Stimulated activated naive CD4-positive, alpha-beta T cell (primary cell): Measurements from ENCODE around the gene SEPTIN7.
A peak's percentile ranks its signal among the peaks of the same experiment; 100 is the strongest.
"Not testable (repeated sequence)": the region's sequence is repeated elsewhere in the genome, so short reads cannot be mapped to it uniquely, and the experiment has no call there.

Source experiments
- DNase-seq, 6 experiments: peaks; one replicate each; lab custom pipeline; 2025; lab: John Stamatoyannopoulos, UW

Gene SEPTIN7

DNA sequence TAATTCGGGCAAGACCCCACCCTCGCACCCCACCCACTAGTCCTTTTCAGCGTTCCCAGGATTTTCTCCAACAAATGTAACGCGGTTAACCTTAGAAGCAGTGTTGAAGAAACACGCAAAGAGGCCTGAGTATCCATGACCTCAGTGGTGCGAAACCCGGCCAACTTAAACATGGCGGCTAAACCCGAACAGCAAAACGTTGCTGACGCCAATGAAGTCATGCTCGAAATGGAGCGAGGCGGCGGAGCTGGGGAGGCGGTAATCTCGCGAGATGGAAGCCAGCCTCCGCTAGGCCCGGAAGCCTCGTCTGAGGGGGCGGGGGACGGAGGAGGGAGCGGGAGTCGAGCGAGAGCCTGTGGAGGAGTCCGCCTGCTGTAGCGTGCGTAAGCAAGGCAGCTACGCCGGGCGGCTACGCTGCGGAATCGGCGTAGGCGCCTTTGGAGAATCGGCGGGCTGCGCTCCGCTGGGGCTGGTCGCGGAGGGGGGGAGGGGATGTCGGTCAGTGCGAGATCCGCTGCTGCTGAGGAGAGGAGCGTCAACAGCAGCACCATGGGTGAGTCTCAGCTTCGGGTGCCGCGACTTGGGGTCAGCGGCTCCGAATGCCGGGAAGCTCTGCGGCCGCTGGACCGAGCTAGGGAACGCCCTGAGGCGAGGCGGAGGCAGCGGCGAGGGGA, at the start of gene SEPTIN7:
Gene SEPTIN7, plus strand, starts transcription at position 340 of the 674 bp plus-strand sequence. Its CDS starts 153 bp downstream, at position 493.
- DNase-seq, result peak; percentile 94 to 99 (median 98)

DNA sequence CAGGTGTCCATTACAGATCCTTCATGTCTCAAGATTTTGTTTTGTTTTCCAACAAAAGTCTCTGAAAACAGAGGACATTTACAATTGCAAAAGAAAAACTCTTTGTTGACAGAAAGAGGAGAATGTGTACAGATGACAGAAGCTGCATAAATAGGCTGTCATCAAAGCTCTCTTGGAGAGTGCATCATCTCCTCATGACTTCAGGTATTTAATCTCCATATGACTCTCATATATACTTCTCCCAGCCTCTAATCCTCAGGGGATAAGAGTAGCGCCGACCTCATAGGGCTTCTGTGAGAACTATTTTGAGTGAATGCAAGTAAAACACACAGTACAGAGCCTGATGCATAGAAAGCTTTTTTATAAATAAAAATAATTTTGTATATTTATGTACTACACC, 48.1 kb upstream of the SEPTIN7 start:
- no peak for DNase-seq

DNA sequence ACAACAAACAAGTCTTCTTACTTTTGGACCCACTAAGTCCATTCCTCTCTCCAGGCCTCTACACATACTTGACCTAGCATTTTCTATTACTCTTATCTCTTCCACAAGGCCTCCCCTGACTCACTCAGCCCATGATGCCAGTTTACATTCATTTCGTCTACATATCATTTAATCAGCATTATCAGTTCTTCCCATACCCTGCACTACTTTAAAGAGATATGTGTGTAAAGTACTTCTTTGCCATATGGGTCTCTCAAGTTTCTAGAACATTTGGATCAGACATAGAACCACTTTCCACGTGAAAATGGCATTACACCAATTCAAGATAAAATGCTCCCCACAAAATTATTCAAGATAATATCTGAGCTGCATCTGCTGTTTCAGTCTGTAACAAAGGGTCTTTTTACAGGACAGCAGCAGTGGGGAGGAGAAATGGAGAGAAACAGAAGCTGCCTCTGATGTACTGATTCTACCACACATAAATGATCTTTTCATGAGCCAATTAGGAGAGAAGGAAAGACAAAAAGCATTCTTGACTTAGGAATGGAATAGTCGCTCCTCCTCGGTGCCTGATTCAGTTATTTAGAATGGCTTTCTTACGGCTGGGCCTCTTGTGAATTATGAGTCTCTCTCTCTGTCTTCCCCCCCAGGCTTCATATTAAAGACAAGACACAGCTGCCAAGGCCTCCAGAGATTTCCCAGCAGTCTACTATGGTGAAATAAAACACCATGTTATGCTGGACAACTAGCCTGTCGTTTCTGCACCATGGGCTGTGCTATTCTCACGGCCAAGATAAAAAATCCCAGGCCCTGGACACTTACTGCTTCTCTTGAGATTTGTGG, 46.9 kb upstream of the SEPTIN7 start:
- no peak for DNase-seq

DNA sequence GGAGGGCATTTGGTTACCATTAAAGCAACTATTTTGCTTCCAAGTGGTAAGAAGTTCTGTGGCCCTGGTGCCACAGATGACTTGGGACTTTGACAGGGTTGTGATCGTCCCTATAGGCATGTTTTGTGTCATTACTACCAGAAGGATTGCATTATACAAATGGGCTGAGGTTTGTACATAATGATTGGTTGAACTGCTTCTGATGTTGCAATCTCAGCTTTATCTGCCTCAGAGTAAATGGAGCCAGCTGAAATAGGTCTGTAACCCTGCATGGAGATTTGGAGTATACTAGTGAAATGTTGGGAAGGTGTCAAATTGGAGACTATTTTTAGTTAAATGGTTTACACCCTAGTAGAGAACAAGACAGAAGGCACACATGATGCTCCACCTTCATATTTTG, 46.1 kb upstream of the SEPTIN7 start:
- no peak for DNase-seq

DNA sequence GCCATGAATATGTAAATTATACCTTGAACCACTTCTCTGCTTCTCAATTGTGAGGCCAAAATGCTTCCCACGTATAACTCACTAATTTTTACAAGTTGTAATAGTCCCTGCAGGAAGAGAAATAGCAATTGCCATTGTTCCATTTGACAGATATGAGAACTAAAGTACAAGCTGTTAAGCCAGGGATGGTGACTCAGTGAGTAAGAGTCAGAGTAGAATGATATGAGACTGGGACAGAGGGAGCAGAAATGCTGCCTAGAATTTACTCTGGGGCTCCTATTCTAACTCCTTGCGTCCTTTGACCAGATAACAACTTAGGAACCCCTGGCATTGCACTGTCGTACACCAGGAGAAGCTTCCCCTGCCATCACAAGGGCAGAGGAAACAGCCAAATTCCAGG, 45.1 kb upstream of the SEPTIN7 start:
- no peak for DNase-seq

DNA sequence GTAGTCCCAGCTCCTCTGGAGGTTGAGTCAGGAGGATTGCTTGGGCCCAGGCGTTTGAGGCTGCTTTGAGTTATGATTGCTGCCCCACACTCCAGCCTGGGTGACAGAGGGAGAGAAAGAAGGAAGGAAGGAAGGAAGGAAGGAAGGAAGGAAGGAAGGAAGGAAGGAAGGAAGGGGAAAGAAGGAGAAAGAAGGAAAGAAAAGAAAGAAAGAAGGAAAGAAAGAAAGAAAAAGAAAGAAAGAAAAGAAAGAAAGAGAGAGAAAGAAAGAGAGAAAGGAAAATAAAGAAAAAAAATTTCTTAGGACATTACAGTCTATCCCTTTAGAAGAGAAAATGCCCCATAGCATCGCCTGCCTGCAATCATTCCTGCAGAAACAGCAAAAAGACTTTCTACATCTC, 44.4 kb upstream of the SEPTIN7 start:
- not testable (repeated sequence) for DNase-seq

DNA sequence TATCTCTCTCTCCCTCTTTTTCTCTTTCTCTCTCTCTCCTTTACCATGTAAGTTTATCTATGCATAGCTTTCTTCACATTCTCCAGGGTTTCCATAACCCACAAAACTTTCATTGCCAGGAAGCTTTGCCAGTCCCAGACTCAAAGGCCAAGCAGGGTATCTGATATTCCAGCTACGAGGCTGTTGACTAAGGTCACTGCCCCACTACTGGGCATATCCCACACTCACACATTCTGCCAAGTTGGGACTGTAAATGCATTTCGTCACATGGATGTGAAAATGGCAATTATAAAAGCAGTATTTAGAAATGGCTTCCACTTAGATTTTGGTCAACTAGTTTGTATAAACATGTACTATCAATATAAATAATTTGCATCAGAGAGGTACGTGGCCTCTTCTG, 43.3 kb upstream of the SEPTIN7 start:
- DNase-seq, result no peak

DNA sequence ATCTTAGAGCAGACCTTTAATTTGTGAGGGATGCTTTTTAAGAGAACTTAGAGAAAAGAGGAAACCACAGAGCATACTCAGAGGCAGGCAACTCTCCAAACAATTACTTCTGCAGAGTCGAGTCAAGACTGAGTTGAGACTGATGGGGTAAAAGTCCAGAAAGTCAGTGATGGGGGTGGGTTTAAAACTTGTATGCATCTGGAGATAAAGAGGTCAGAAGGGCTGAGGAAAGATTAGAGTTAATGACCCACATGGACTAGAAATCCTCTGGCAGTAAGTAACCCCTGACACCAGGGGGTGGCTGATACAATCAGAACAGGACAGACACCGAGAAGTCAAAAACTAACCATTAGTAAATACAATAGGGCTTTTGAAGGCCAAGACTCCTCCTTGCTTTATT, 42.4 kb upstream of the SEPTIN7 start:
- DNase-seq, result peak in 1 of 6 experiments; percentile 1

DNA sequence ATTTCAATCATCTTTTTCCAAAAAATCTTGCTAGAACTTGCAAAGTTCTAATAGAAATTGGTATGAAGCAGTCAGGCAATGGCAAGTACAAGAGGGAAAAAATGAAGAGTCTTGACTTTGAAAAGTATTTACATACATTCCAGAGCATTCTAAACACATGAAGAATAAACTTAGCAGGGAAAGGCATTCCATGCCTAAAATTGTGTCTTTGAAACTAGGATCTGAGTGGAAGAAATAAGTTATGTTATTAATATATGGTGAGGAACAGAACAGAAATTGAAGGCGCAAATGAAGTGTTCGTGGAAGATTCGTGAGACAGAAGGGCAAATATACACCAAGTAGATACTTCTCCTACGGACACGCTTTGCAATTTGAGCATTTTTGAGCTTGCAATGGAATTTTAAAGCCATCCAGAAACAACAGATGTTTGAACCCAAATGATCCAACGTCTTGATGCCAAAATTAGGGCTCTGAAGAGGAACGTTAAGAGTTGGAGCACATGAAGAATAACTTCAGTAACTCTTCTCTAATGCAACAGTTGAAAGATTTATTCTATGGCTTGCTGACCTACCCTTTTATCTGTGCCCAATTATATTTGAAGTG, 40.6 kb upstream of the SEPTIN7 start:
- DNase-seq, result no peak

DNA sequence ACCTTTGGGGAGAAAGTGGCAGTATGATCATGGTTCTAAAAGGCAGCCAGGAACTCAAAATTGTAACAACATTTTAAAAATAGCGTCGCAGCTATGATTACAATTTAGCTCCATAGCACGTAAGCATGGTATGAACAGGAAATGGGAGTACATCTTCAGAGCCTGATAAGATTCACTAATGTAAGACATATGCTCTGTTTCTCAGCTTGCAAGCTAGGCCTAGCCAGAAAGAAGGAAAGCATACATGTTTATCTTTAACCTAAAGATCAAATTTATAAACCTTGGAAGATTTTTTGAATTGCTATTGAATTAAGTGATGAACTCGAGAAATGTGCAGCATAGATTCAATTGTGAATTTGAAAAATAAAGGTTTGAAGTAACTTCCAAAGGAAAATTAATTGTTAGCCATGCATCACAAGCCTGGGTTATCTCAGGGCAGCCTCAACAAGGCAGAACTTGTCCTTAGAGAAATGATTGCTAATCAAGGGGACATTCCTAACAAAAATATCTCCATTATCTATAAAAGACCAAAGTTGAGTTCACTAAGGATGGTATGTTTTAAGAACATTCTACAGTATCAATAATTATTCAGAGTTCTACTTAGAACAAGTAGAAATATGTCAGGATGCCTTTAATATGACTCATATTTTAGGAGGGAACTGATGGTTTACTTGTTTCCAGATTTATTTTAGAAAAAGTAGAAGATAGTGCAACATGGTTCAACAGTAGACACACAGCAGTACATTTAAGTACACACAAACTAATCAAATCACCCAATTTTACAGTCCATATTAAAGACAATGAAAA, 38.8 kb upstream of the SEPTIN7 start:
- DNase-seq, result no peak

DNA sequence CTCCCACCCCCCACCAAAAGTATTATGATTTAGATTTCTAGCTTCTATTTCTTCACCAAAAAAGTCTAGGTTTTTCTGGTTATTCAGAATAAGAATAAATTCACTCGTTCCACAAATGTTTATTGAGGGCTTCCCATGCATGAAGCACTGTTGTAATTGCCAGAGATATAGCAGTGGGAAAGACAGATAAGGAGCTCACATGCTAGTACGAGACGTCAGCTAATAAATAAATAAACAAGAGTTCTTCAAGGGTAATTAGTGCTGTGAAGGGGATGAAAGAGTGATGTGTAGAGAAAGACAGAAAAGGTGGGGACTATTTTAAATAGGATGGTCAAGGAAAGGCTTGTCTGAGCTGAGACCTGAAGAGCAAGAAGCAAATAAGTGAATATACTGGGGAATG, 38.1 kb upstream of the SEPTIN7 start:
- no peak for DNase-seq

DNA sequence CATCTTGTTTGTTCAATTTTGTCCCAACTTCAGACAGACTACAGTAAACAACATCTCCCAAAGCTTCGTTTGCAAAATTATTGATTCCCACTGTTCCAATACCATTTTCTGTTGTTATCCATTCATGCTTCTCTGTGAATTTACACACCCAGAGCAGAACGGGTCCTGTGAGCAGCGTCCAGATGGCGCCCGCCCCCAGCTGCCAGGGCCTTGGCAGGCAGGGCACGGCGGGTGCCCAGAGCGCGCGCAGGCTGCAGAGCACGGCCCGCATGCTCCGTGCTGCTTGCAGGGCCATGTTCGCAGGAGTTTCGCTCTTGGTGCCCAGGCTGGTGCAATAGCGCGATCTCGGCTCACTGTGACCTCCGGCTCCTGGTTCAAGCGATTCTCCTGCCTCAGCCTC, 32.5 kb upstream of the SEPTIN7 start:
- DNase-seq, result no peak

DNA sequence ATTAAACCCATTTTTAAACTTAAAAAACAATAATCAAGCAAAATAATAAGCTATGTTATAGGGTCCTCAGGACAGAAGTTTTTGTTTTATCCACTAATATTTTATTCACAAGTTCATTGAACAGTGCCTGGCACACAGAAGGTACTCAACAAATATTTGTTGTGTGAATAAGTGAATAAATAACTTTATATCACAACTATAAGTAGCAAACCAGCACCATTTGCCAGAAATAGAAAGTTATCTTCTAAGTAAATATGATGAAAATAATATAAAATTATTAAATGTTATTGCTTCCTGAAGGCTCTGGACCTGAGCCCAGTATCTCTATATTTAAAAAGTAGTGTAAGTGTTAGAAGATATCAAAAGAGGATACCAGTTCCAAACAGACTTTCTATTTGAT, 29.1 kb upstream of the SEPTIN7 start:
- DNase-seq, result no peak

DNA sequence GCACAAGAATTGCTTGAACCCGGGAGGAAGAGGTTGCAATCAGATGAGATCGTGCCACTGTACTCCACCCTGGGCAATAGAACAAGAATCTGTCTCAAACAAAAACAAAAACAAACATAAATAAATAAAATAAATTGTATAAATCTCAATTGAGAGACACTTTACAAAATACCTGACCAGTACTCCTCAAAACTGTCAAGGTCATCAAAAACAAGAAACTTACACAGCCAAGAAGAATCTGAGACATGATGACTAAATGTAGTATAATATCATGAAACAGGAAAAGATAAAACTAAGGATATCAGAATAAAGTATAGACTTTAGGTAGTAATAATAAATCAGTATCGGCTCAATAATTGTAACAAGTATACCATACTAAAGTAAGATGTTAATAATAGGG, 26.9 kb upstream of the SEPTIN7 start:
- no peak for DNase-seq

DNA sequence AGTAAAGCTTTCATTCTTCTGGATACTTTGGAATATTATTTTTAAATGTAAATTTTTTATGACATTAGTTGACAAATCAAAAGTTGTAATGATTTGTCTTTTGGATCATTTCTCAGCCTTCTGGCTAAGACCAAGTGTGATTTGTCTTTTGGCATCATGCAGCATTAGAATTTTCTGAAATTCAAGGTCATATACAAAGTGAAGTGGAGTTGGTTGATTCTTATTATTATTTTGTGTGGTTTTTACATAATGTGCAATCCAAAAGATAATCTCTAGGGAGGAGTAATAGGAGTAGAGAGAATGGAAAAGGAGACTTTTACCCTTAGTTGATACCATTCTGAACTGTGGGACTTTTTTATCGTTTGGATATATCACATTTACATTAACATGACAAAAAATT, 24.2 kb upstream of the SEPTIN7 start:
- no peak for DNase-seq

DNA sequence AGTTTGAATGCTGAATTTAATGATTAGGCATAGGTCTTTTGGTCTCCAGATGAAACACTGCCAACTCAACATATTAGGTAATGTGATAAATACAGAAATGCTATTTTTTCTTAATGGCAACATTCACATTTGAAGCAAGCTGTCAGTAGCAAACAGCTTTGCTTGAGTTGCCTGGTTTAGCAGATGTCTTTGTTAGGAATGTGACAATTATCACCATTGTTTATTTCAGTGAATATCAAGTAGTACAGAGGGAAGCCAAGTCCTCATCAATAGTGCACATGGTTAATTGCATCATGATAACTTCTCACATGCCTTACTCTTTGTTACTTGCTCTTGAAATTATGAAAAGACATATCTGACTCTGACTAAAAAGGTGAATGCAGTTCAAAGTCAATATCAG, 23.7 kb upstream of the SEPTIN7 start:
- no peak for DNase-seq

DNA sequence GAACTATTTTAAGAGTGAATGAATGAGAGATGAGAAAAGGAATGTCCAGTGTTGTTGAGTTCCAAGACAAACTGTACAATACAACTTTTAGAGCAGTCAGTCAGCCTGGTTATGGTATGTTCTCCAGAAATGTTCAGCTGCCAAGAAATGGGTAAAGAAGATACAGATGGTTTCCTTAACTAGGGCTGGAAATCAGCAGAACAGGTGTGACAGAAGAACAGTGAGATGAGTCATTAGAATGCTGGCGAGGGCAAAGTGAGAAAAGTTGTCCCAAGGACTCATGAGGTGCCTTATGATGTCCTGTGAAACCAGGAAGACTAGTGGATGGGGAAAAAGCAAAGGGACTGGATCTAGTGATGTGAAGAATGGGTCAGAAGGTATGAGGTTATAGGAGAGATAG, 20.8 kb upstream of the SEPTIN7 start:
- no peak for DNase-seq

DNA sequence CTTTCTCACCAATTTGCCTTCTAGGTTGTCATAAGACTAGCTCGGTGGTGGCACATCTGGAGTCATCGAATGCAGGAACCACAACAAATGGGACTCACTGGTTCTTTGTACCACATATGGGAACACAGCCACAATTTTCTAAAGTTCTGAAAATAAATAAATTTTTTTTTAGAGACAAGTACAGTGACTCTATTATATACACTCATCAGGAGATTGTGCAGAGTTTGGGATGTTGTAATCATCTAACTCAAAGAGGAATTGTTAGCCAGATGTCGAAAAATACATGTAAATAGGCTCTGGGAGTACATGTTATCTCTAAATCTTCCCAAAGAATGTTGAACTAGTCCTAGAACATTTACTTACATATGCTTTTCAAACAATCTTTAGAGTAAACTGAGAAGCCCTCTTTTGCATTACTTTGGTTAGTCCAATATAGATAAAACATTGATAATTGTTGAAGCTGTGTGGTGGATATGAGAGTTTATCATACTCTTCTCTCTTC, 19.6 kb upstream of the SEPTIN7 start:
- DNase-seq, result no peak

DNA sequence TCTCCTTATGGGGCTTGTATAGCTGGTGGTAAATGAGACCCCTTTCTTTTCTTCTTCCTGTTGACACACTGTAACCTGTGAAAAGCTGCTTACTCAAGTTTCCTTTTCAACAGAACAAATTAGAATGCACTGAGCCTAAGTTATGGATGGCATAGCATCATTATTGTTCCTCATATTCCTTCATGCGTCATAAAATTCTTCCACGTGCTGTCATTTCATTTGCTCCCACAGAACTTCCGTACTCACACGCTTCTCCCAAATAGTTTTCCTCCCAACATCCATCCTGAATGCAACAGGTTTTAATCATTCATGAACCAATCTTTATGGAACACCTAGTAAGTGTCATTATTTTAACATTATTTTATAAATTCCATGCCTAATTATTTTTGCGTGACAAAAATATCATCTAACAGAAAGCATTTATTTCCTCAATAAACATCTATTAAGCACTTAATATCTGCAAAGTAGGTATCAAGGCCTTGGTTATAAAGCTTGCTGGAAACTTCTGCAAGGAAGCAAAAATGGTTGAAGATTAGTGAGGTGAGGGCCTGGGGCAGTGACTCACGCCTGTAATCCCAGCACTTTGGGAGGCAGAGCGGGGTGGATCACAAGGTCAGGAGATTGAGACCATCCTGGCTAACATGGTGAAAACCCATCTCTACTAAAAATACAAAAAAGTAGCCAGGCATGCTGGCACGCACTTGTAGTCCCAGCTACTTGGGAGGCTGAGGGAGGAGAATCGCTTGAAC, 18.9 kb upstream of the SEPTIN7 start:
- DNase-seq, result no peak

DNA sequence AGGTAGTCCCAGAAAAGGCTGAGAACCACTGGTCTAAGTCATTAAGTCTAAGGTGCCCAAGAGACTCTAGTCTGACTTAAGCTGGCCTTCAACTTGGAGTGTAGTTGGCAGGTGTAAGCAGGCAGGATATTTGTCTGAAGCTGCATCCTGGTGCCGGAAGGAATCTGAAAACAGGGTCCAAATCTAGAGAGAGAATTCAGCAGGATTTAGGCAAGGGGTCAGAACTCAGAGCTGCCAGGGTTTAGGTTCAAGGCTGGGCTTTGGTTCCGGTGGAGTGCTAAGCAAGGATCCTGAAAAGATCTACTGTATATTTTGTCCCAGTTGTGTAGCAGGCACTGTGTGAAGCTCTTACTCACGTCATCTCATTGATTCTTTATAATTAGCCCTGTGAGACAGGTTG, 16.5 kb upstream of the SEPTIN7 start:
- DNase-seq, result no peak

DNA sequence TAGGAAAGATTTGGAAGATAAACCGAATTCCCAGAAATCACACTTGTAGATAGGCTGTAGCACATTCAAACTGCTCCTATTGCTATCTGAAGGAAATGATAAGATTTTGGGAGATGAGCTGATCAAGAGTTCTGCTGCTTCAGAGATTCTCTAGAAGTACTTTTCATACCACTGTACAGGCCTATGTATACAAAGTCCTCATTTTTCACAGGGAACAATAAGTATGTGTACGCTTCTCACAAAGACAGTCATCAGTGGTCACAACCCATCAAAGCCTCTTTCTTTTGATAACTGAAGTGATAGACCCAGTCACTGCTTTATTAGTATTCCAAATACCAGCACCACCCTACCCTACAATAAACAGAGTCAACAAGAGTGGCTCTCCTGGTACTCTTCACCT, 15.6 kb upstream of the SEPTIN7 start:
- no peak for DNase-seq
